Activated naive CD8-positive, alpha-beta T cell treated with anti-CD3 and anti-CD28 coated beads, Interleukin-2, amount 50 U/mL, for 24 hours (primary cell): Measurements from ENCODE around the gene PTPRN2.

Source experiments
- ATAC-seq: fragments of 150-1000 bp; cut with Tn5 transposase; one replicate; pipeline ENCODE4 v1.10.0; 2021
- DNase-seq: peaks from one replicate; pipeline ENCODE4 v3.0.0; 2021
- H3K27ac Mint-ChIP-seq: one replicate; pipeline ENCODE4 v1.8.0; 2021; ENCODE audit warnings: mild to moderate bottlenecking, mixed read lengths
- H3K27me3 Mint-ChIP-seq: one replicate; pipeline ENCODE4 v1.8.0; 2021; ENCODE audit warnings: mixed read lengths
- H3K36me3 Mint-ChIP-seq: one replicate; pipeline ENCODE4 v1.8.0; 2021; ENCODE audit warnings: low read depth, mixed read lengths
- H3K4me1 Mint-ChIP-seq: one replicate; pipeline ENCODE4 v1.8.0; 2021; ENCODE audit warnings: mixed read lengths
- H3K4me3 Mint-ChIP-seq: one replicate; pipeline ENCODE4 v1.8.0; 2021; ENCODE audit warnings: mild to moderate bottlenecking, moderate library complexity, mixed read lengths
- H3K9me3 Mint-ChIP-seq: one replicate; pipeline ENCODE4 v1.8.0; 2021; ENCODE audit warnings: mixed read lengths

Gene PTPRN2

DNA sequence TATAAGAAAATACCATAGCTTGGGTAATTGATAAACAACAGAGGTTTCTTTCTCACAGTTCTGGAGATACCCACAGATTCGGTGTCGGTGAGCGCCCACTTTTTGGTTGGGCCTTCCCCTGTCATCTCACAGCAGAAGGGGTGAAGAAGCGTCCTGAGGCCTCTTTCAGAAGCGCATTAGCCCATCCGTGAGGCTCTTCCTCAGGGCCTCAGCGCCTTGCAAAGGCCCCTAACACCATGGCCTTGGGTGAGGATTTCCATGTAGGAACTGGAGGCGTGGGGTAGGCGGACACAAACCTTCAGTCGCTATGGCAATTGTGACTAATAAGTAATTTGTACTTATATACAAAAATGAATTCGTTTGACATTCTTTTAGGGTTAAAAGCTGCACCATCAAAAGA is 316.0 kb downstream of the PTPRN2 start:
- Mint-ChIP-seq H3K27me3 (no peaks in the 10 kb centered on the region), H3K27ac (no peak overlapping the region), H3K9me3 (no peaks in the 10 kb centered on the region), H3K4me3 (no peak overlapping the region), H3K36me3 (no peaks in the 10 kb centered on the region), H3K4me1 (no peaks in the 10 kb centered on the region)
- ATAC-seq (no peak), DNase-seq (no peak)

DNA sequence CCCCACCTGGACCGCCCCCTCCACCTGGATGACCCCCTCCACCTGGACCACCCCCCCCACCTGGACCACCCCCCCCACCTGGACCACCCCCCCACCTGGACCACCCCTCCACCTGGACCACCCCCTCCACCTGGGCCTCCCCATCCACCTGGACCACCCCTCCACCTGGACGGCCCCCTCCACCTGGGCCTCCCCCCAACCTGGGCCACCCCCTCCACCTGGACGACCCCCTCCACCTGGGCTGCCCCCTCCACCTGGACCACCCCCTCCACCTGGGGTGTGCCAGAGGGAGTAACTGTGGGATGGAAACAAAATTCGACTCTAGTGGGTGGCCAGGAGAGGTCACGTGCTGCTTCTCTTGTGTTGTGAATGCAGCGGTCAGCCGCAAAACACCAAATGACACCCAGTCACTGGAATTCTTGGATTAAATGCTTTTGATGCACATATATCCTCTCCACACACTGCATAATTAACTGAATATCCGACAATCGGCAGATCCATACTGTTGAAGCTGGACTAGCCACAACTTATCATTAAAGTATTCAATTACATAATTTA is 316.7 kb downstream of the PTPRN2 start:
- Mint-ChIP-seq H3K4me1 (no peaks in the 10 kb centered on the region), H3K9me3 (no peaks in the 10 kb centered on the region), H3K27ac (no peak overlapping the region), H3K4me3 (no peak overlapping the region), H3K27me3 (no peaks in the 10 kb centered on the region), H3K36me3 (no peaks in the 10 kb centered on the region)
- DNase-seq (no peak), ATAC-seq (no peak)

DNA sequence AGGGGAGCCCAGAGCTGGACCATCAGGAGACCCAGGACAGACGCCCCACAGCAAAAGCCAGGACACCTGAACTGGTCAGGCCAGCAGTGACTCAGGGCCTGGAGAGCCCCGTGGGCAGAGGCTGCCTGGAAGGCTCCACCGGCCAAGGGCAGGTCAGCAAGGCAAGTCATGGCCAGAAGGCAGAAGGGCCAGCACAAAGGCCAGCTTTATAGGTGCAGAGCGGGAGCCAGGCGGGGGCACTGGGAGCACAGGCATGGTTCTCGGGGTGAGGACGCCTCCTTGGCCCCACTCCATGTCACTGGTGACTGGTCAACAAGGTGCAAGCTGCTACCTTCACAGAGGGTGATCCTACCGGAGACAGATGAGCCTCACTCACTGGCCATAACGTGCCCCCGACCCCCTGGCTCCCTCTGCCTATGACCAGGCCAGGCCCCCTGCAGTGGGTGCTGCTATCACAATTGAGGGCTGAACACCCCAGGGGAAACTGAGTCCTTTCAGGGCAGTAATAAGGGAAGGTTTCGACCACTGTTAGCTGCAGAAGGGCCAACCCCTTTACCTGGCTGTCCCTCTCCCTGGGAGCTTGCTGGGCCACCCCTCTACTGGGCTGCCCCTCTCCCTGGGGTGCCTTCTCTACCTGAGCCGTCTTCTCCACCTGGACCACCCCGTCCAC is 317.4 kb downstream of the PTPRN2 start:
- DNase-seq (no peak), ATAC-seq (no peak)
- no peaks in the 10 kb centered on the region for H3K4me1 Mint-ChIP-seq
- H3K27me3 Mint-ChIP-seq: no peaks in the 10 kb centered on the region
- H3K9me3 Mint-ChIP-seq: no peaks in the 10 kb centered on the region
- no peak overlapping the region for H3K27ac Mint-ChIP-seq
- no peaks in the 10 kb centered on the region for H3K36me3 Mint-ChIP-seq
- no peak overlapping the region for H3K4me3 Mint-ChIP-seq

DNA sequence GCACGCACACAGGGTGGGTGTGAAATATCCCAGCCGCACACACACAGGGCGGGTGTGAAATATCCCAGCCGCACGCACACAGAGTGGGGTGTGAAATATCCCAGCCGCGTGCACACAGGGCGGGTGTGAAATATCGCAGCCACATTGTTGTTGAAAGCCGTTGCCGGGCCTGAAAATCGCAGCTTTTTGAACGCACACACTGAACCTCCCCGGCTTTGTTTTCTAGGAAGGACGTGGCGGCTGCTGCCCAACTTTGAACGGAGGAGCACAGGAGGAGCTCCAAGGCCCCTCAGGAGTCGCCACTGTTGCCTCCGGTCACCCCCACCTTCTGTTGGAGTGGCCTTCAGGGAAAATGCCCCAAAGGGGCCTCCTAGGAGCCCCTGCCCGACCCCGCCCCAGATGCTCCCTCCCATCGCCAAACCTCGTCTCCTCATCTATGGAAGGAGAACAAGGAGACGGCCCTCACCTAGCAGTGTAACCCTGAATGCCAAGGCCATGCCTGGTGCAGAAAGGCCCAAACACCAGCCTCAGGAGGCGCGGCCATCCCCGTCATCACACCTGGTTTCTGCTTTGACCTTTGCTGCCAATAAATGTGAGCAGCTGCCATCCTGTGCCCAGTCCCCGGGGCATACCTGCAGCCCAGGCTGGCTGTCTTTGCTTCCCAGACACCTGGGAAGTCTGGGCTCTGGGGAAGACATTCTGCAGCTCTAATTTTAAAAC is 318.6 kb downstream of the PTPRN2 start:
- H3K4me3 Mint-ChIP-seq: no peak overlapping the region

DNA sequence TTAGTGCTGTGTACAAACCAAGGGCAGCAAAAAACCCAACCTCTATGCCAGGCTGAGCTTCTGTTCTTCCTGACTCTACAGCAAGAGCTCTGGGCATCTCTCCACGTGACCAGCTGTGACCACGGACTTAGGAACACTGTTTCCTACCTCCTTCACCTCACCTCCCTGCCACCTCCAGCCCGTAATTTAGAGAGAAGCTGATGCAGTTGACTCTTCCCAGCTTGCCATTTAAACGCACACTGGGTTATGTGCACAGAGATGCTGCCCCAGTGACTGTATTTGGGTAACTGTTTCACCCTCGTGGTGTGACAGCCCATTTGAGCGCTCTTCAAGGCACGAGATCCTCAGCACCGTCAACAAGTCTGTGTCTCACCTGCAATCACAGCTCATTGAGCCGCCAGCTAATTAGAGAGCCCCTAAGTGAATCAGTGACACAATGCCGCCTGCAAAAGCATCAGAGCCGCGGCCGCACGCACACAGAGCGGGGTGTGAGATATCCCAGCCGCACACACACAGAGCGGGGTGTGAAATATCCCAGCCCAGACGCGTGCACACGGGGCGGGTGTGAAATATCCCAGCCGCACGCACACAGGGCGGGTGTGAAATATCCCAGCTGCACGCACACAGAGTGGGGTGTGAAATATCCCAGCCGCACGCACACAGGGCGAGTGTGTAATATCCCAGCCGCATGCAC is 319.7 kb downstream of the PTPRN2 start:
- Mint-ChIP-seq H3K27ac (no peak overlapping the region), H3K4me3 (no peak overlapping the region), H3K4me1 (no peaks in the 10 kb centered on the region), H3K9me3 (no peaks in the 10 kb centered on the region), H3K27me3 (no peaks in the 10 kb centered on the region), H3K36me3 (no peaks in the 10 kb centered on the region)
- DNase-seq (no peak), ATAC-seq (no peak)

More for the DNA sequence above, 318.6 kb downstream of the PTPRN2 start:
- ATAC-seq (no peak), DNase-seq (no peak)
- Mint-ChIP-seq H3K27me3 (no peaks in the 10 kb centered on the region), H3K4me1 (no peaks in the 10 kb centered on the region), H3K9me3 (no peaks in the 10 kb centered on the region), H3K36me3 (no peaks in the 10 kb centered on the region), H3K27ac (no peak overlapping the region)

DNA sequence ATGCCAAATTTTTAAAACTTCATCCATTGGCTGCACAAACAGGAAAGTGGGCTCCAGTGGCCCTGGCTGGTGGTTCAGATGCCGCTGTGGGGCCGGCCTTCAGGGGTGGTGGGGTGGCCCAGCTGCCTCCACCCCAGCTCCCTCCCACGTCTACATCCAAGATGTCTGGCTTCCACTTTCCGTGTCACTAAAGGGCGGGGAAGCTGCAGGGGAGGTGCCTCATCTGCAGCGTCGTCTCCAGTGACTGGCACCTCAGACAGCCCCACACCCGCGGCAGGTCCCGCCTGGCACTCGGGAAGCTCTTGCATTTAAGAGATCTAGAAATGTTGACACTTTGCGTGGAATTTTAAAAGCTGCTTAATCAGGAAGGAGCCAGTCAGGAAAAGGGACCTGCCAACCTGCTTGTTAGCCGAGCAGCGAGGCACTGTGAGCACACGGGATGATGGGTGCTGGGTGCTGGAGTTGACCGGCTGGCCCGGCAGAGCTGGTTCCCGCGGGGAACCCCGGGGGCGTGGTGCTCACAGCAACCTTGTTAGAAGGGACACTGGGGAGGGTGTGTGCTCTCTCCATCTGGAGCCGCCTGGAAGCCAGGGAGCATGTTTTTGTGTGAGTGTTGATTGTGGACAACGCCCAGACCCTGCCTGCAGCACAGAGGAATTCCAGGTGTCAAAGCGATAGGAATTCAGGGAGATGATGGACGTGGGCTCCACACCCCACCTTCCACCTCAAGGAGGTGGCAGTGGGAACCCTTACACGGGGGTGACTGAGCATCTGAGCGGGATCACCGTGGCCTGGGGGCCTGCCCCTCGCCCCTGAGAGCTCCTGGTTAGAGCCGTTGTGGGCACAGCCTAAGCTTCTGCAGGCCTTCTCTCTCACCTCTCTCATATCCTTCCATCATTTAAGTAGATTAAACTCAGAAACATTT is 320.5 kb downstream of the PTPRN2 start:
- ATAC-seq (no peak), DNase-seq (no peak)
- Mint-ChIP-seq H3K27ac (no peak overlapping the region), H3K27me3 (no peaks in the 10 kb centered on the region), H3K9me3 (no peaks in the 10 kb centered on the region), H3K4me1 (no peaks in the 10 kb centered on the region), H3K4me3 (no peak overlapping the region), H3K36me3 (no peaks in the 10 kb centered on the region)

DNA sequence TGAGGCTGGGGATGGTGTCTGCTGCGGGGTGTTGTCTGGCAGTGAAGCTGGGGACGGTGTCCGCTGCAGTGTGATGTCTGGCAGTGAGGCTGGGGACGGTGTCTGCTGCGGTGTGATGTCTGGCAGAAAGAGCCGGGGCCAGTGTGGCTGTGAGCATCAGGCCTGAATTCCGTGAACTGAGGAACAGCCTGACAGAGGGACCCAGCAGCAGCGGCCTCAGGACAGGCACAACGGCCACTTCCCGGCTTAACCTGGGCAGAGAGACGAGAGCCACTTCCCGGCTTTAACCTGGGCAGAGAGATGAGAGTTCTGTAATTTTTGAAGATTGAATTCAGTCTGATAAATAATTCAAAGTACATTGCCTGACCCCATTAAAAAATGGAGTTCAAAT is 321.2 kb downstream of the PTPRN2 start:
- no peaks in the 10 kb centered on the region for H3K27me3 Mint-ChIP-seq
- H3K4me3 Mint-ChIP-seq: no peak overlapping the region
- ATAC-seq (no peak), DNase-seq (no peak)
- no peak overlapping the region for H3K27ac Mint-ChIP-seq
- H3K36me3 Mint-ChIP-seq: no peaks in the 10 kb centered on the region
- no peaks in the 10 kb centered on the region for H3K4me1 Mint-ChIP-seq
- no peaks in the 10 kb centered on the region for H3K9me3 Mint-ChIP-seq

DNA sequence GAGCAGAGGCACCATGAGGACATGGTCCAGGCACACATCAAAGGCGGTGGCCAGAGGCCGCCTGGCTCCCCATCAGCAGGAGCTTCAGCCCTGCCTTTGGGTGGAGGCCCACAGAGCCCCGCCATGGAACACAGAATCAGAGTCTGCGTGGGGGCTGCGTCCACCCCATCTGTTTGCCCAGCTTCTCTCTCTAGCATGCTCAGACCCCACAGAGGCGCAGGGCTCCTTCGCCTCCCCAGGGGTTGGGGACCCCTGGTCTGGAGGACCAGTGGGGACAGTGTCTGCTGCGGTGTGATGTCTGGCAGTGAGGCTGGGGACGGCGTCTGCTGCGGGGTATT is 321.9 kb downstream of the PTPRN2 start:
- no peak overlapping the region for H3K4me3 Mint-ChIP-seq

DNA sequence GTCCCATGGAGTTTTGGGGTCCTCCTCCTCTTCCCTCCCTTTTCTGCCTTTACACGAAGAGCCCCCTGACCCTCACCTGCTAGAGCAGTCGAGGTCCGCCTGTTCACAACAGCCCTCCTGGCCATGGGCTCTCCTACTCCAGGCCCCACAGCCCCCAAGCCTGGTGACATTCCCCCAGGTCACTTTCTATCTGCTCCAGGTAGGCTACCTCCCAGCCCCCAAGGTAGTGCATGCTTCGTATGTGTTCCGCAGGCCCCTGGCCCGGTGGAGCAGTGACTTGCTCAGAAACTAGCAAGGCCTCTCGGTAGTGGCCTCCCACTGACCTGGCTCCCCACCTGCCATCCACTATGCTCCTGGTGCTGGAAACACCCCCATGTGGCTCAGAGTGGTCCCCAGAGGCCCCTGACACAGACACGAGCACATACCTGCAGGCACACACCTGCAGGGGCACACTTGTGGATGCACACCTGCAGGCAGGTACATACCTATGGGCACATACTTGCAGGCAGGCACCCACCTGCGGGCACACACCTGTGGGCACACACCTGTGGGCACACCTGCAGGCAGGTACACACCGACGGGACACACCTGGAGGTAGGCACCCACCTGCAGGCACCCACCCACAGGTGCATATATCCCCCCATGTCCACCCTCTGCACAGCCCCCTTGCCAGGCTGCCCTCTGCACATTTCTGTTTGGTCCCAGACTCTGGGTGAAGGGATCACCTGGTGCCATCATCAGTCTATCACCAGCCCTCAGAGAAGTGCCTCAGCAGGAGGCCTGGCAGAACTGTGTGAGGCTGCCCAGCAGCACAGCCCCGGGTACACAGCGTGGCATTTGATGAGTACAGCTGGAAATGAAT is 322.5 kb downstream of the PTPRN2 start:
- H3K9me3 Mint-ChIP-seq: no peaks in the 10 kb centered on the region
- H3K27ac Mint-ChIP-seq: no peak overlapping the region
- no peak overlapping the region for H3K4me3 Mint-ChIP-seq
- no peaks in the 10 kb centered on the region for H3K36me3 Mint-ChIP-seq
- no peak for ATAC-seq
- no peaks in the 10 kb centered on the region for H3K4me1 Mint-ChIP-seq
- H3K27me3 Mint-ChIP-seq: no peaks in the 10 kb centered on the region
- no peak for DNase-seq

More for the DNA sequence above, 321.9 kb downstream of the PTPRN2 start:
- Mint-ChIP-seq H3K27ac (no peak overlapping the region), H3K27me3 (no peaks in the 10 kb centered on the region), H3K36me3 (no peaks in the 10 kb centered on the region), H3K4me1 (no peaks in the 10 kb centered on the region), H3K9me3 (no peaks in the 10 kb centered on the region)
- DNase-seq (no peak), ATAC-seq (no peak)

DNA sequence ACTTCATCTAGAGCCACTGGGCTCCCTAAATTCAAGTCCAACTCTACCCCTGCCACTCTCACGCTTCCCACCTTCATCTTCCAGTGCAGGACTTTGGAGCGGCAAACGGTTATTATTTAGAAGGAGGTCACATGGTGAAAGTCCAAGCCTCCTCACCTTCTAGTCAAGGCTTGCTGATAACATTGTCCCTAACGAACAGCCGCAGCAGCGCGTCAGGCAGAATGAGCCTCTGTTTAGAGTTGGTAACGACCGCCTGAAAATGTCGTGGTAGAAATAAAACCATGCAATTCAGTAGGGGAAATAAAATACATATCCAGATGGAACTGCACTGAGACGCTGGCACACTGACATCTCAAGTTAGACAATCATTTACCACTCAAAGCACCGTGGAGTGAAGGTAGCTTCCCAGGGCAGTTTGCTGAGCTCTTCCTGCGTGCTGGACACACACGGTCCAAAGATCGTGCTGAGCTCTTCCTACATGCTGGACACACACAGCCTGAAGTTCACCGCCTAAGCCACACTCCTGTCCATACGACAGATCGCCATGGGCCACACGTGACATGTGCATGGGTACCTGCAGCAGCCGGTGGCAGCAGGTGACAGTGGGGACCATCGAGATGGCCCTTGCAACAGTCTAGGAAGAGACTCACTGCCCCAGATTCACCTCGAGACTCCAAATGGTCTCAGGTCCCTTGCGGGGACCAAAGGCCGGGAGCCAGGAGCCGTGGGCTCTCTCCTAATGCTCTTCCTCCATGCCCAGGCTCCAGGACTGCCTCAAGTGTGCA is 323.5 kb downstream of the PTPRN2 start:
- DNase-seq (no peak), ATAC-seq (no peak)
- no peak overlapping the region for H3K27ac Mint-ChIP-seq
- H3K27me3 Mint-ChIP-seq: no peaks in the 10 kb centered on the region
- H3K36me3 Mint-ChIP-seq: no peaks in the 10 kb centered on the region
- H3K4me3 Mint-ChIP-seq: no peak overlapping the region
- H3K9me3 Mint-ChIP-seq: no peaks in the 10 kb centered on the region
- H3K4me1 Mint-ChIP-seq: no peaks in the 10 kb centered on the region

DNA sequence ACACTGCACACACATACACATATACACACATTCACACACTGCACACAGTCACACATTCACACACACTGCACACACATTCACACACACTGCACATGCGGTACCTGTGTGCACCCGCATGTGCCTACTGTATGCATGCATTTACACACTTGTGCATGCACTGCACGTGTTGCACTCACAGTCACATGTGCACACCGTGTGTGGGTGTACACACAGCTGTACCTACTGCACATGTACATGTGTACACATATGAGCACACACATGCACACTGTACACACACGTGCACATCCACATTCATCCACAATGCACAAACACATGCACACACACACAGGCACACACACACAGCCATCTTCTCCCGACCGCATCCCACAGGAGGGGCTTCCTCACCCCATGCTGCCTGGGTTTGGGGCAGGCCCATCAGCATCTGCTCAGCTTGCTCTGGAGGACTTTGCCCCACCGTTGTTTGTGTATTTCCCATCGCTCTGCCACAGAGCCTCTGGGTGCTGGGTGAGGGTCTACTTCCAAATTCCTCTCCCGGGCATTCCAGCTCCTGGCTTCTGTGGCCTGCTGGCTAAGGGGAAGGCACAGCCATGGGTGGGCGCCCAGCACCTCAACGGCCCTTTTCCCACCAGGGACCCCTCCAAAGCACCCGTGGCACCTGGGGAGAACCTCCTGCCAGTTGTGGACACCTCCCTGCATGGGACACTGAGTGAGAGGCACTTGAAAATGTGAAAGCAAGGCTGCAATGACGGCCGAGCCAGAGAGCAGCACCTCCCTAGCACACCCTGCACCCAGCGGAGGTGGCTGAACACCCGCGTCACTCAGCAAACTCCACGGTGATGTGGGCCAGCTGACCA is 324.3 kb downstream of the PTPRN2 start:
- DNase-seq: no peak
- H3K9me3 Mint-ChIP-seq: no peaks in the 10 kb centered on the region
- ATAC-seq: no peak
- H3K27ac Mint-ChIP-seq: no peak overlapping the region
- H3K4me3 Mint-ChIP-seq: no peak overlapping the region
- no peaks in the 10 kb centered on the region for H3K27me3 Mint-ChIP-seq
- H3K4me1 Mint-ChIP-seq: no peaks in the 10 kb centered on the region
- H3K36me3 Mint-ChIP-seq: no peaks in the 10 kb centered on the region

DNA sequence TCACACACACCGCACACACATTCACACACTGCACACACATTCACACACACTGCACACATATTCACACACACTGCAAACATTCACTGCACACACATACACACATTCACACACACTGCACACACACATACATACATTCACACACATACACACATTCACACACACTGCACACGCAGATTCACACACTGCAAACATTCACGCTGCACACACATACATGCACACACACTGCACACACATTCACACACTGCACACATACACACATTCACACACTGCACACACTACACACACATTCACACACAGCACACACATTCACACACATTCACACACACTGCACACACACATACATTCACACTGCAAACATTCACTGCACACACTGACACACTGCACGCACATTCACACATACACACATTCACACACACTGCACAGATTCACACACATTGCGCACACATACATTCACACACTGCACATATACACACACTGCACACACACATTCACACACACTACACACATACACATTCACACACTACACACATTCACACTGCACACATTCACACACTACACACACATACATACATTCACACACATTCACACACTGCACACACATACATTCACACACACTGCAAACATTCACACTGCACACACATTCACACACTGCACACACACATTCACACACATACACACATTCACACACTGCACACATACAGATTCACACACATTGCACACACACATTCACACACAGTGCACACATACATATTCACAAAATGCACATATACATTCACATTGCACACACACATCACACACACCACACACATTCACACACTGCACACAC is 325.1 kb downstream of the PTPRN2 start:
- DNase-seq (no peak), ATAC-seq (no peak)
- no peak overlapping the region for H3K27ac Mint-ChIP-seq
- no peak overlapping the region for H3K4me3 Mint-ChIP-seq
- no peaks in the 10 kb centered on the region for H3K27me3 Mint-ChIP-seq
- H3K36me3 Mint-ChIP-seq: no peaks in the 10 kb centered on the region
- no peaks in the 10 kb centered on the region for H3K9me3 Mint-ChIP-seq
- no peaks in the 10 kb centered on the region for H3K4me1 Mint-ChIP-seq
